Pons (tissue), 1 donor: ENCODE results near the gene ANKRD40.
"Not testable (repeated sequence)": the region's sequence is repeated elsewhere in the genome, so short reads cannot be mapped to it uniquely, and the experiment has no call there.

Experiments used
- DNase-seq: peaks from one replicate; pipeline ENCODE4 v3.0.0-alpha.2; 2016; ENCODE audit warnings: low spot score

Gene ANKRD40

GRCh38 chr17:50686494-50687199 is 21.1 kb downstream of the ANKRD40 start:
- DNase-seq = no peak

GRCh38 chr17:50685691-50686493 is 21.8 kb downstream of the ANKRD40 start:
- DNase-seq = no peak

GRCh38 chr17:50685334-50685665 is 22.4 kb downstream of the ANKRD40 start:
- DNase-seq = no peak

- no peak for DNase-seq
These were observed 22.9 kb downstream of the ANKRD40 start for GRCh38 chr17:50684612-50685333.

- DNase-seq = no peak
These were observed 23.5 kb downstream of the ANKRD40 start for GRCh38 chr17:50684288-50684611.

GRCh38 chr17:50683434-50684287 is 24.1 kb downstream of the ANKRD40 start:
- no peak for DNase-seq

- DNase-seq = no peak
These were observed 24.8 kb downstream of the ANKRD40 start for GRCh38 chr17:50682938-50683337.

- no peak for DNase-seq
These were observed 25.3 kb downstream of the ANKRD40 start for GRCh38 chr17:50682441-50682840.

- DNase-seq = peak; percentile 55
These were observed 26.2 kb downstream of the ANKRD40 start for GRCh38 chr17:50681263-50682200.

- not testable (repeated sequence) for DNase-seq
These were observed 27.0 kb downstream of the ANKRD40 start for GRCh38 chr17:50680543-50681262.

GRCh38 chr17:50680126-50680525 is 27.6 kb downstream of the ANKRD40 start:
- no peak for DNase-seq

- DNase-seq = no peak
These were observed 28.6 kb downstream of the ANKRD40 start for GRCh38 chr17:50679008-50679544.

GRCh38 chr17:50677851-50678375 is 29.8 kb downstream of the ANKRD40 start:
- DNase-seq = no peak

GRCh38 chr17:50676065-50676975 is 31.4 kb downstream of the ANKRD40 start:
- no peak for DNase-seq

- DNase-seq = no peak
These were observed 32.1 kb downstream of the ANKRD40 start for GRCh38 chr17:50675627-50676026.

GRCh38 chr17:50675190-50675589 is 32.5 kb downstream of the ANKRD40 start:
- DNase-seq = no peak

GRCh38 chr17:50672831-50673551 is 34.7 kb downstream of the ANKRD40 start:
- DNase-seq = no peak

- DNase-seq = no peak
These were observed 35.6 kb downstream of the ANKRD40 start for GRCh38 chr17:50672071-50672470.
